NCI-H1417 (cell line): Measurements from ENCODE around the gene BBS9.
A peak's percentile ranks its signal among the peaks of the same experiment; 100 is the strongest.
"Not testable (repeated sequence)": the region's sequence is repeated elsewhere in the genome, so short reads cannot be mapped to it uniquely, and the experiment has no call there.

ENCODE experiments used
- DNase-seq, 3 experiments: peaks; one replicate each; lab custom pipeline; 2025; lab: John Stamatoyannopoulos, UW

BBS9 gene

GRCh38 chr7:33431543-33431942, 302.2 kb downstream of the BBS9 start:
- no peak for DNase-seq

- DNase-seq, result peak in 2 of 3 experiments; percentile 15 to 77
Observed at GRCh38 chr7:33432821-33433220, 303.5 kb downstream of the BBS9 start.

- DNase-seq, result no peak
Observed at GRCh38 chr7:33433357-33433756, 304.0 kb downstream of the BBS9 start.

GRCh38 chr7:33444511-33444910, 315.1 kb downstream of the BBS9 start:
- DNase-seq, result peak in 1 of 3 experiments; percentile 9

GRCh38 chr7:33446551-33446950, 317.2 kb downstream of the BBS9 start:
- peak in 2 of 3 experiments; percentile 57 to 83 for DNase-seq

GRCh38 chr7:33448035-33448434, 318.7 kb downstream of the BBS9 start:
- DNase-seq, result no peak

GRCh38 chr7:33449847-33450246, 320.5 kb downstream of the BBS9 start:
- no peak for DNase-seq

- DNase-seq, result no peak
Observed at GRCh38 chr7:33452805-33453502, 323.6 kb downstream of the BBS9 start.

GRCh38 chr7:33457039-33457438, 327.7 kb downstream of the BBS9 start:
- DNase-seq, result no peak

GRCh38 chr7:33458581-33458980, 329.2 kb downstream of the BBS9 start:
- no peak for DNase-seq

- DNase-seq, result peak in 2 of 3 experiments; percentile 16 to 58
Observed at GRCh38 chr7:33459340-33459751, 330.0 kb downstream of the BBS9 start.

GRCh38 chr7:33463131-33463530, 333.8 kb downstream of the BBS9 start:
- no peak for DNase-seq

- DNase-seq, result no peak
Observed at GRCh38 chr7:33466203-33466602, 336.8 kb downstream of the BBS9 start.

- DNase-seq, result no peak
Observed at GRCh38 chr7:33471636-33472242, 342.4 kb downstream of the BBS9 start.

GRCh38 chr7:33472348-33473025, 343.1 kb downstream of the BBS9 start:
- DNase-seq, result no peak

GRCh38 chr7:33477719-33478480, 348.5 kb downstream of the BBS9 start:
- no peak for DNase-seq

- not testable (repeated sequence) for DNase-seq
Observed at GRCh38 chr7:33484476-33484875, 355.1 kb downstream of the BBS9 start.

- peak in 2 of 3 experiments; percentile 32 to 61 for DNase-seq
Observed at GRCh38 chr7:33485747-33486493, 356.6 kb downstream of the BBS9 start.

- DNase-seq, result no peak
Observed at GRCh38 chr7:33486633-33487032, 357.3 kb downstream of the BBS9 start.

GRCh38 chr7:33487998-33488682, 358.8 kb downstream of the BBS9 start:
- no peak for DNase-seq

- DNase-seq, result peak in 2 of 3 experiments; percentile 41 to 83
Observed at GRCh38 chr7:33494474-33494873, 365.1 kb downstream of the BBS9 start.
